Loucy (cell line): ENCODE results near the gene CLCN2.
A peak's percentile ranks its signal among the peaks of the same experiment; 100 is the strongest.

Source experiments
- H2AFZ ChIP-seq: fragments of 200-600 bp; sonication (generic); 2 replicates; pipeline ENCODE4 v1.6.0; 2016; ENCODE audit warnings: antibody characterized with exemption, mild to moderate bottlenecking, low read length, moderate library complexity
- H3F3A ChIP-seq: fragments of 200-600 bp; 2 replicates; pipeline ENCODE4 v1.6.0; 2016; ENCODE audit warnings: antibody characterized with exemption, low read depth, mild to moderate bottlenecking
- H3K27me3 ChIP-seq: fragments of 200-600 bp; sonication (generic); 2 replicates; pipeline ENCODE4 v1.6.1; 2014; ENCODE audit warnings: low read length, mild to moderate bottlenecking; ENCODE audit not compliant: insufficient read depth, poor library complexity, severe bottlenecking
- H3K36me3 ChIP-seq: fragments of 200-600 bp; sonication (generic); 2 replicates; pipeline ENCODE4 v1.6.1; 2016; ENCODE audit warnings: low read length; ENCODE audit not compliant: insufficient read depth
- H3K4me1 ChIP-seq: fragments of 200-600 bp; sonication (generic); 2 replicates; pipeline ENCODE4 v1.5.1; 2014; ENCODE audit warnings: low read length, mild to moderate bottlenecking; ENCODE audit not compliant: insufficient read depth, poor library complexity, severe bottlenecking
- H3K4me2 ChIP-seq: fragments of 200-600 bp; sonication (generic); 2 replicates; pipeline ENCODE4 v1.6.0; 2014; ENCODE audit warnings: antibody characterized with exemption, low read length, low read depth, mild to moderate bottlenecking; ENCODE audit not compliant: poor library complexity, severe bottlenecking
- H3K4me3 ChIP-seq: fragments of 200-600 bp; sonication (generic); 2 replicates; pipeline ENCODE4 v1.5.1; 2014; ENCODE audit warnings: low read length, mild to moderate bottlenecking, mixed read lengths; ENCODE audit not compliant: poor library complexity, severe bottlenecking
- H3K79me2 ChIP-seq: fragments of 200-600 bp; sonication (generic); 2 replicates; pipeline ENCODE4 v1.6.1; 2014; ENCODE audit warnings: low read length; ENCODE audit not compliant: insufficient read depth
- H3K9ac ChIP-seq: fragments of 200-600 bp; sonication (generic); 2 replicates; pipeline ENCODE4 v1.6.0; 2014; ENCODE audit warnings: mild to moderate bottlenecking, low read depth, low read length, moderate library complexity; ENCODE audit not compliant: poor library complexity, severe bottlenecking
- H3K9me2 ChIP-seq: fragments of 200-600 bp; sonication (generic); replicated peaks from 2 replicates; pipeline ENCODE4 v1.6.1; 2016; ENCODE audit warnings: low read depth, low read length, mixed read lengths
- H3K9me3 ChIP-seq: fragments of 200-600 bp; sonication (generic); 2 replicates; pipeline ENCODE4 v1.6.1; 2014; ENCODE audit warnings: mild to moderate bottlenecking, antibody characterized with exemption, low read length, low read depth; ENCODE audit not compliant: insufficient read depth
- H4K20me1 ChIP-seq: fragments of 200-600 bp; sonication (generic); 2 replicates; pipeline ENCODE4 v1.6.0; 2014; ENCODE audit warnings: antibody characterized with exemption, low read length, mild to moderate bottlenecking; ENCODE audit not compliant: insufficient read depth, poor library complexity, severe bottlenecking
- CTCF ChIP-seq: fragments of 200-600 bp; sonication (generic); conservative IDR thresholded peaks from 2 replicates; pipeline ENCODE4 v1.5.1; 2014; ENCODE audit warnings: mild to moderate bottlenecking, antibody characterized with exemption, low read length
- EZH2phosphoT487 ChIP-seq: fragments of 200-600 bp; IDR thresholded peaks from 2 replicates; pipeline ENCODE4 v1.6.1; 2018; ENCODE audit warnings: antibody characterized with exemption, mild to moderate bottlenecking, moderate library complexity, borderline replicate concordance

The CLCN2 gene

GRCh38 chr3:184354121-184354728 lies 7.2 kb downstream of the CLCN2 start:
- no peaks in the 10 kb centered on the region for H3K4me1 ChIP-seq
- H3K4me3 ChIP-seq = no peak overlapping the region

GRCh38 chr3:184353546-184353941 lies 7.9 kb downstream of the CLCN2 start:
- H3K36me3 ChIP-seq = no peaks in the 10 kb centered on the region

More at GRCh38 chr3:184354121-184354728, 7.2 kb downstream of the CLCN2 start:
- Histone ChIP-seq H3F3A (no peaks in the 10 kb centered on the region), H3K79me2 (no peaks in the 10 kb centered on the region), H3K4me2 (no peak overlapping the region), H3K36me3 (no peaks in the 10 kb centered on the region), H3K9me3 (no peaks in the 10 kb centered on the region), H4K20me1 (no peaks in the 10 kb centered on the region), H2AFZ (no peak overlapping the region), H3K27me3 (no peaks in the 10 kb centered on the region), H3K9me2 (no peaks in the 10 kb centered on the region), H3K9ac (no peak overlapping the region)
- no peak for TF ChIP-seq EZH2phosphoT487
- TF ChIP-seq CTCF = peak; percentile 78

GRCh38 chr3:184352897-184353545 lies 8.4 kb downstream of the CLCN2 start:
- Histone ChIP-seq H3K79me2 (no peaks in the 10 kb centered on the region), H3K4me1 (no peaks in the 10 kb centered on the region), H3K36me3 (no peaks in the 10 kb centered on the region), H3K9ac (no peak overlapping the region), H4K20me1 (no peaks in the 10 kb centered on the region), H3K27me3 (no peaks in the 10 kb centered on the region), H3K9me3 (no peaks in the 10 kb centered on the region), H3F3A (no peaks in the 10 kb centered on the region), H3K4me2 (no peak overlapping the region), H3K4me3 (no peak overlapping the region), H2AFZ (no peak overlapping the region), H3K9me2 (no peaks in the 10 kb centered on the region)
- TF ChIP-seq EZH2phosphoT487 (no peak), CTCF (no peak)

More at GRCh38 chr3:184353546-184353941, 7.9 kb downstream of the CLCN2 start:
- Histone ChIP-seq H2AFZ (no peak overlapping the region), H3K4me1 (no peaks in the 10 kb centered on the region), H4K20me1 (no peaks in the 10 kb centered on the region), H3K9me3 (no peaks in the 10 kb centered on the region), H3K4me2 (no peak overlapping the region), H3K79me2 (no peaks in the 10 kb centered on the region), H3K9ac (no peak overlapping the region), H3K9me2 (no peaks in the 10 kb centered on the region), H3K4me3 (no peak overlapping the region), H3K27me3 (no peaks in the 10 kb centered on the region), H3F3A (no peaks in the 10 kb centered on the region)
- TF ChIP-seq EZH2phosphoT487 (no peak), CTCF (no peak)
